WERI-Rb-1 (cell line): ENCODE measurements around the gene PRPF6.

ENCODE experiments used
- DNase-seq: peaks from one replicate; pipeline ENCODE4 v3.0.0-alpha.2; 2020
- H3K27ac ChIP-seq: fragments of 250-450 bp; sonication (Bioruptor Pico); 2 replicates; pipeline ENCODE4 v1.5.1; 2020; ENCODE audit warnings: mild to moderate bottlenecking, moderate library complexity
- H3K27me3 ChIP-seq: fragments of 250-450 bp; sonication (Bioruptor Pico); 2 replicates; pipeline ENCODE4 v1.5.1; 2021; ENCODE audit warnings: mild to moderate bottlenecking, low read depth, moderate library complexity; ENCODE audit not compliant: insufficient read depth, severe bottlenecking
- H3K36me3 ChIP-seq: fragments of 250-450 bp; sonication (Bioruptor Pico); 2 replicates; pipeline ENCODE4 v1.5.1; 2020; ENCODE audit warnings: mild to moderate bottlenecking, moderate library complexity
- H3K4me3 ChIP-seq: 2 replicates; pipeline ENCODE4 v1.5.1; 2011; ENCODE audit warnings: low read depth, mild to moderate bottlenecking, control low read depth, low read length
- H3K9me3 ChIP-seq: fragments of 250-450 bp; sonication (Bioruptor Pico); 2 replicates; pipeline ENCODE4 v1.5.1; 2021; ENCODE audit warnings: mild to moderate bottlenecking, moderate library complexity; ENCODE audit not compliant: severe bottlenecking
- CTCF ChIP-seq: IDR thresholded peaks from 2 replicates; pipeline ENCODE4 v1.5.1; 2011; ENCODE audit warnings: low read depth, mild to moderate bottlenecking, control low read depth, inconsistent platforms, low read length

PRPF6 gene

GRCh38 chr20:64074963-64075362 is 94.0 kb downstream of the PRPF6 start:
- H3K9me3 ChIP-seq: no peaks in the 10 kb centered on the region
- no peaks in the 10 kb centered on the region for H3K27me3 ChIP-seq
- no peak overlapping the region for H3K4me3 ChIP-seq
- H3K27ac ChIP-seq: no peak overlapping the region
- no peak for TF ChIP-seq CTCF
- H3K36me3 ChIP-seq: no peaks in the 10 kb centered on the region
- DNase-seq: no peak

GRCh38 chr20:64075556-64075955 is 94.6 kb downstream of the PRPF6 start:
- H3K27me3 ChIP-seq: no peaks in the 10 kb centered on the region
- no peak for DNase-seq
- TF ChIP-seq CTCF: no peak
- H3K27ac ChIP-seq: no peak overlapping the region
- no peaks in the 10 kb centered on the region for H3K9me3 ChIP-seq
- H3K4me3 ChIP-seq: no peak overlapping the region
- H3K36me3 ChIP-seq: no peaks in the 10 kb centered on the region

- no peak for DNase-seq
- Histone ChIP-seq H3K9me3 (no peaks in the 10 kb centered on the region), H3K36me3 (no peaks in the 10 kb centered on the region), H3K27ac (no peak overlapping the region), H3K27me3 (no peaks in the 10 kb centered on the region), H3K4me3 (no peak overlapping the region)
- no peak for TF ChIP-seq CTCF
Measured at GRCh38 chr20:64076061-64076997, 95.4 kb downstream of the PRPF6 start.

GRCh38 chr20:64077094-64077493 is 96.2 kb downstream of the PRPF6 start:
- no peak for DNase-seq
- Histone ChIP-seq H3K36me3 (no peaks in the 10 kb centered on the region), H3K27me3 (no peaks in the 10 kb centered on the region), H3K27ac (no peak overlapping the region), H3K9me3 (no peaks in the 10 kb centered on the region), H3K4me3 (no peak overlapping the region)
- no peak for TF ChIP-seq CTCF

- Histone ChIP-seq H3K27me3 (no peaks in the 10 kb centered on the region), H3K4me3 (no peak overlapping the region), H3K9me3 (no peaks in the 10 kb centered on the region), H3K36me3 (no peaks in the 10 kb centered on the region), H3K27ac (no peak overlapping the region)
- no peak for TF ChIP-seq CTCF
- no peak for DNase-seq
Measured at GRCh38 chr20:64077541-64077875, 96.6 kb downstream of the PRPF6 start.
